Measurements from ENCODE around the gene FMR1.

Gene FMR1

DNA sequence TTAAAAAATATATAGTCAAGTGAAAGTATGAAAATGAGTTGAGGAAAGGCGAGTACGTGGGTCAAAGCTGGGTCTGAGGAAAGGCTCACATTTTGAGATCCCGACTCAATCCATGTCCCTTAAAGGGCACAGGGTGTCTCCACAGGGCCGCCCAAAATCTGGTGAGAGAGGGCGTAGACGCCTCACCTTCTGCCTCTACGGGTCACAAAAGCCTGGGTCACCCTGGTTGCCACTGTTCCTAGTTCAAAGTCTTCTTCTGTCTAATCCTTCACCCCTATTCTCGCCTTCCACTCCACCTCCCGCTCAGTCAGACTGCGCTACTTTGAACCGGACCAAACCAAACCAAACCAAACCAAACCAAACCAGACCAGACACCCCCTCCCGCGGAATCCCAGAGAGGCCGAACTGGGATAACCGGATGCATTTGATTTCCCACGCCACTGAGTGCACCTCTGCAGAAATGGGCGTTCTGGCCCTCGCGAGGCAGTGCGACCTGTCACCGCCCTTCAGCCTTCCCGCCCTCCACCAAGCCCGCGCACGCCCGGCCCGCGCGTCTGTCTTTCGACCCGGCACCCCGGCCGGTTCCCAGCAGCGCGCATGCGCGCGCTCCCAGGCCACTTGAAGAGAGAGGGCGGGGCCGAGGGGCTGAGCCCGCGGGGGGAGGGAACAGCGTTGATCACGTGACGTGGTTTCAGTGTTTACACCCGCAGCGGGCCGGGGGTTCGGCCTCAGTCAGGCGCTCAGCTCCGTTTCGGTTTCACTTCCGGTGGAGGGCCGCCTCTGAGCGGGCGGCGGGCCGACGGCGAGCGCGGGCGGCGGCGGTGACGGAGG lies at the start of gene FMR1:
FMR1 (plus strand) TSS at position 728 of the 831 bp plus-strand sequence. CDS start 261 bp downstream, outside the sequence.
- TF ChIP-seq CTCF (IDR thresholded peaks at IDR 0.05): no peak
- Histone ChIP-seq H3K27ac (peak within 1 kb of the TSS; percentile 75 to 80), H3K4me3 (peak within 1 kb of the TSS; percentile 74)
- peak; percentile 93 for DNase-seq (ENCODE audit: low spot score)

- TF ChIP-seq CTCF (IDR thresholded peaks at IDR 0.05): no peak
- DNase-seq (ENCODE audit: low spot score): no peak
- no peak overlapping the region for H3K4me3 ChIP-seq
- no peak overlapping the region for H3K27ac ChIP-seq
Observed at GRCh38 chrX:147875866-147876596, 35.7 kb upstream of the FMR1 start.

GRCh38 chrX:147876849-147877646 lies 34.7 kb upstream of the FMR1 start:
- DNase-seq (ENCODE audit: low spot score): no peak
- no peak for TF ChIP-seq CTCF (IDR thresholded peaks at IDR 0.05)
- H3K27ac ChIP-seq: no peak overlapping the region
- H3K4me3 ChIP-seq: no peak overlapping the region

DNA sequence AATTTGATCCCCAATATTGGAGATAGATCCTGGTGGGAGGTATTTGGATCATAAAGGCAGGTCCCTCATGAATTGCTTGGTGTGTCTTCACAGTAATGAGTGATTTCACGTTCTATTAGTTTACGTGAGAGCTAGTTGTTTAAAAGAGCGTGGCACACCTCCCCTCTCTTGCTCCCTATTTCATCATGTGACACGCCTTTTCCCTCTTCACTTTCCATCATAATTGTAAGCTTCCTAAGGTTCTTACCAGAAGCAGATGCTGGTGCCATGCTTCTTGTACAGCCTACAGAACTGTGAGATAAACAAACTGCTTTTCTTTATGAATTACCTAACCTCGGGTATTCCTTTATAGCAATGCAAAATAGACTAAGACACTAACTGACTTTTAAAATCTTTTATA lies 34.0 kb upstream of the FMR1 start:
- DNase-seq (ENCODE audit: low spot score): no peak

GRCh38 chrX:147884958-147885357 lies 26.8 kb upstream of the FMR1 start:
- Histone ChIP-seq H3K27ac (no peak overlapping the region), H3K4me3 (no peak overlapping the region)
- DNase-seq (ENCODE audit: low spot score): no peak
- TF ChIP-seq CTCF (IDR thresholded peaks at IDR 0.05): no peak

More for the DNA sequence above, 34.0 kb upstream of the FMR1 start:
- H3K4me3 ChIP-seq: no peak overlapping the region
- H3K27ac ChIP-seq: no peak overlapping the region
- no peak for TF ChIP-seq CTCF (IDR thresholded peaks at IDR 0.05)

DNA sequence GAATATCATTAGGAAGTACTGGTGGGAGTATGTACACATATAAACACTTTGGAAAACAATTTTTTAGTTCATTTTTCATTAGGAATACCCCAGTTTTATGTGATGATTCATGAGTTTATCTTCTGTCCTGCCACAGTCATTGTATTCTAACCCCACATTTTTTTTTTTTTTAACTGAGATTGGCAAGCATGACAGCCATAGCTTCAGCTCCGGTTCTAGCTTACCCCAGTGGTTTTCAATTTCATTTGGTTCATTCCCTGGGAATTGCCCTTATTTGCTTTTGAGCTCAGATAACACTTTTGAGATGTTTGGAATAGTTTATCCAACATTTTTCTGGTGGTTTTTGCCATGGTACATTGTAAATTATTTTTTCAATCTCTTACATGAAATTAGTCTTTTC lies 21.0 kb upstream of the FMR1 start:
- Histone ChIP-seq H3K27ac (no peak overlapping the region), H3K4me3 (no peak overlapping the region)
- no peak for DNase-seq (ENCODE audit: low spot score)
- no peak for TF ChIP-seq CTCF (IDR thresholded peaks at IDR 0.05)
